Rectal smooth muscle tissue (tissue), 1 donor: ENCODE measurements around the gene RPS6KB2.

ENCODE experiments used
- H3K27ac ChIP-seq: one replicate; pipeline ENCODE4 v1.7.0; 2013; ENCODE audit warnings: low read depth, low read length, inconsistent platforms
- H3K27me3 ChIP-seq: one replicate; pipeline ENCODE4 v1.7.0; 2013; ENCODE audit warnings: low read length; ENCODE audit not compliant: control insufficient read depth, insufficient read depth
- H3K36me3 ChIP-seq: one replicate; pipeline ENCODE4 v1.7.0; 2013; ENCODE audit warnings: low read length; ENCODE audit not compliant: control insufficient read depth, insufficient read depth
- H3K4me1 ChIP-seq: one replicate; pipeline ENCODE4 v1.7.0; 2013; ENCODE audit warnings: low read length; ENCODE audit not compliant: control insufficient read depth, insufficient read depth
- H3K4me3 ChIP-seq: one replicate; pipeline ENCODE4 v1.7.0; 2013; ENCODE audit warnings: low read length
- H3K9ac ChIP-seq: one replicate; pipeline ENCODE4 v1.7.0; 2013; ENCODE audit warnings: low read length

RPS6KB2 gene

DNA sequence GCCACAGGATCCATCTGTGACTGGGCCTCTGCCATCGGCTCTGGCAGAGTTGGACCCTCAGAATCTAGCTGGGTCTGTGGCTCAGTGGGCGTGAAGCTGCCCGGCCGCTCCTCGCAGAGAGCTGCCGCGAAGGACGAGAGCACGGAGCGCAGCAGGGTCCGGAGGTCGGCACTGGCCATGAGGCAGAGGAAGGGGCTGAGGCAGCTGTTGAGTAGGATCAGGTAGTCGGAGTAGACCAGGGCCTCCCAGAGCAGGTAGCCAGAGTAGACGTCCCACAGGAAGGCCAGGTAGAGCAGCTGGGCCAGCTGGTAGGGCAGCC is 23.3 kb downstream of the RPS6KB2 start:
- H3K4me1 ChIP-seq: no peaks in the 10 kb centered on the region
- no peak overlapping the region for H3K4me3 ChIP-seq
- H3K27me3 ChIP-seq: no peaks in the 10 kb centered on the region
- no peaks in the 10 kb centered on the region for H3K36me3 ChIP-seq
- no peak overlapping the region for H3K9ac ChIP-seq
- H3K27ac ChIP-seq: no peak overlapping the region

DNA sequence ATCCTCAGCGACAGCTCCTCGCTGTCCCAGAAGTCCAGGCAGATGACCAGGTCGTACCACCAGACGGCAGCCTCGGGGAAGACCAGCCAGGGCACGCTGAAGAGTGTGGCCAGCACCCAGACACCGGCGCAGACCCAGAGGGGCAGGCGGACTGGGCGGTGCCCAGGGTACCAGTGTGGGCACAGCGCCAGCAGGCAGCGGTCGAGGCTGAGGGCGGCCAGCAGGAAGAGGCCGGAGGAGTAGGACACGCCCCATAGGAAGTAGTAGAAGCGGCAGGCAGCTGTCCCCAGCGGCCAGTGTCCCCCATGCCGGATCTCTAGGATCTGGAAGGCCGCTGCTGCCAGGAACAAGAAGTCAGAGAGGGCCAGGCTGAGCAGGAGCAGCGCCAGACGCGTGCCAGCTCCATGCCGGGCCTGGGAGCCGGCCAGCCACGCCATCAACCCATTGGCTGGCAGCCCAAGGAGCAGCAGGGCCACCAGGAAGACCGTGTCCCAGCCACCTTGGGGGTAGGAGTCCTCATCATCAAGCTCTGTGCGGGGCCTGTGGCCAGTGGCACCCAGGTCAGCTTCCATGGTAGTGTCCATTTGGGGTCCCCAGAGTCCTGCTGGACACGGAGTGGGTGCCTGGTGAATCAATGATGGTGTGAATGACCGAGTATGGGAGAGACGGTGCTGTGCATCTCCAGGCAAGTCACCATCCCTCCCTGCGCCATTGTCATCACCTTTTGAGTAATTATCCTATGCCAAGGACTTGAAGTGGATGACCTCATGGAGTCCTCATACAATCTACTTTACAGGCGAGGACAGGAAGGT is 24.1 kb downstream of the RPS6KB2 start, which contains the start of gene GPR152:
Gene GPR152 (minus strand): TSS at position 589 of the 812 bp plus-strand sequence. CDS start 5 bp downstream, at position 584.
- H3K4me1 ChIP-seq: no peaks in the 10 kb centered on the region
- no peak within 1 kb of the TSS for H3K27ac ChIP-seq
- H3K27me3 ChIP-seq: no peaks in the 10 kb centered on the region
- no peaks in the 10 kb centered on the region for H3K36me3 ChIP-seq
- H3K9ac ChIP-seq: no peak within 1 kb of the TSS
- H3K4me3 ChIP-seq: no peak within 1 kb of the TSS

DNA sequence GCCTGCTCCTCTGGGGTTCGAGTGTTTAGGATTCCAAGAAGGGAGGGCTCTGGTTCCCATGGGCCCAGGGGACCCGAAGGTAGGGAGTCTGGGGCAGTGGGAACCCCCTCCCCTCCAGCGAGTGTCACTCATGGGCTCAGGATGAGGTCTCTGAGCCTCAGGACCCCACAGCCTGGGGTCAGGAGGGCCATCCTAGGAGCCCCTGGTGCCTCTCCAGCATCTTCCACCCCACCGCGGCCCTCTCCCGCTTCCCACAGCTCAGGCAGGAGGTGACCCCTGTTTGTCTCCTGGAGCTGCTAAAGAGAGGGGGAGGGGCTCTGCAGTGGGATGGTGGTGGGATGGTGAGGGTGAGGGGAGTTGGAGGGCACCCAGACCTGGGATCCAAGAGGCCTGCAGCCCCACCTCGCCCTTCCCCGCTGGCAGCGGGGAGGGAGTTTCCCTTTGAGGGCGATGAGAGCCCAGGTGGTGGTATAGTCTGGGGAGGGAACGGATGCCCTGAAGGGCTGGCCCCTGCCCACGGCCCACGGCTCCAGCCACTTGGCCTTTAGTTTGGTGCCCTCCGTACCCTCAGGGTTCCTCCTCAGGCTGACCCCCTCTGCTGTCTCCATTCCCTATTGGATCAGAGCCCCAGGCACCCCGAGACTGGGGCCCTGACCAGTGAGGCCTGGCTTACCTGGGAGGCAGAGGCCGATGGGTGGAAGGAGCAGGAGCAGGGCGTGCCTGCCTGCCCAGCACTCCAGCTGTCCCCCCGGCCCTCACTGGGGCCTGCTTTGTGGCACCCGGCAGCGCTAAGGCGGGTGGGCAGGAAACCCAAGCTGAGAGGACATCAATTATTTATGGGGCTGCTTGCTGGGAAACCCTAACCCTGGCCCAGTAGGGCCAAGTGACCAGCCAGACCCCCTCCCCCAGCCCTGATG is 25.8 kb downstream of the RPS6KB2 start:
- Histone ChIP-seq H3K4me3 (no peak overlapping the region), H3K27ac (no peak overlapping the region), H3K9ac (no peak overlapping the region), H3K27me3 (no peaks in the 10 kb centered on the region), H3K4me1 (no peaks in the 10 kb centered on the region), H3K36me3 (no peaks in the 10 kb centered on the region)

- Histone ChIP-seq H3K4me3 (no peak within 1 kb of the TSS), H3K4me1 (no peaks in the 10 kb centered on the region), H3K27ac (no peak within 1 kb of the TSS), H3K27me3 (no peaks in the 10 kb centered on the region), H3K36me3 (no peaks in the 10 kb centered on the region), H3K9ac (no peak within 1 kb of the TSS)
These were observed 26.8 kb downstream of the RPS6KB2 start, which contains the start of gene CABP4 for GRCh38 chr11:67455054-67455453. TSS of gene CABP4 (plus strand) at chr11:67455354. CDS start at chr11:67455424, 70 bp downstream.

DNA sequence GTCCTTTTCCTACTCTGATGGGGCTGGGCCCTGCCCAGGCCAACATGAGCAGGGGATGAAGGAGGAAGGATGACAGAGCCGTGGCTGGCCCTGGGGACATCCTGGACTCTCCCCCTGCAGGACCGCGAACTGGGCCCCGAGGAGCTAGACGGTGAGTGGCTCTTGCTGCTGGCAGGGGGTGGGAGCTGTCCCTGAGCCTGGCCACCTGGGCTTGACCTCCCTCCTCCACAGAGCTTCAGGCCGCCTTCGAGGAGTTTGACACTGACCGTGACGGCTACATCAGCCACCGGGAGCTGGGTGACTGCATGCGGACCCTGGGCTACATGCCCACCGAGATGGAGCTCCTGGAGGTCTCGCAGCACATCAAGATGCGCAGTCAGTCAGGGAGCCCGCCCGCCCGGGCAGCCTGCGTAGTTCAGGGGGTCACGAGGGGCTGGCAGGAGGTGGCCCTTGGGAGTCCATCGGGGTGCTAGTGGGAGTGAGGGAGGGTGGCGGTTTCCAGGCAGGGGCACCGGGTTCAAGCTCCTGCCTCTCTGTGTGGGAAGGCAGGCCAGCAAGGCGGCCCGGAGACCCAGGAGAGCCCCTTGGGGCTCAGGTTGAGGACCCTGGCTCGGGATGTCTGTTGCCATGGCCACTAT is 27.9 kb downstream of the RPS6KB2 start:
- Histone ChIP-seq H3K27ac (no peak overlapping the region), H3K4me1 (no peaks in the 10 kb centered on the region), H3K36me3 (no peaks in the 10 kb centered on the region), H3K27me3 (no peaks in the 10 kb centered on the region), H3K9ac (no peak overlapping the region), H3K4me3 (no peak overlapping the region)

- H3K36me3 ChIP-seq: no peaks in the 10 kb centered on the region
These were observed 29.2 kb downstream of the RPS6KB2 start for GRCh38 chr11:67457453-67457852.

DNA sequence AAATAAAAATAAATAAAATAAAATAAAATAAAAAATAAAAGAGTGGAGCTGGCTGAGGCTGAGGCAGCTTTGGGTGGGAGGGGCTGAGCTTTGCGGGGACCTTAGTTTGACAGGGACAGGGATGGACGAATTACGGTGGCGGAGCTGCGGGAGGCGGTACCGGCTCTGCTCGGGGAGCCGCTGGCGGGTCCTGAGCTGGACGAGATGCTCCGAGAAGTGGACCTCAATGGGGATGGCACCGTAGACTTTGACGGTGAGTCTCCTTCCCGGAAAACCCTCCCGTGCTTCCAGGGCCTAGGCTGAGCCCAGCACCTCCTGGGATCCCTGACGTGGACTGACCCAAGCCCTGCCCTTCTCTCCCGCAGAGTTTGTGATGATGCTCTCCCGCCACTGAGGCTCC is 30.0 kb downstream of the RPS6KB2 start:
- no peak overlapping the region for H3K4me3 ChIP-seq
- no peaks in the 10 kb centered on the region for H3K4me1 ChIP-seq
- H3K36me3 ChIP-seq: no peaks in the 10 kb centered on the region
- H3K27me3 ChIP-seq: no peaks in the 10 kb centered on the region
- no peak overlapping the region for H3K9ac ChIP-seq
- no peak overlapping the region for H3K27ac ChIP-seq

More at GRCh38 chr11:67457453-67457852, 29.2 kb downstream of the RPS6KB2 start:
- Histone ChIP-seq H3K4me3 (no peak overlapping the region), H3K27ac (no peak overlapping the region), H3K9ac (no peak overlapping the region), H3K4me1 (no peaks in the 10 kb centered on the region), H3K27me3 (no peaks in the 10 kb centered on the region)

DNA sequence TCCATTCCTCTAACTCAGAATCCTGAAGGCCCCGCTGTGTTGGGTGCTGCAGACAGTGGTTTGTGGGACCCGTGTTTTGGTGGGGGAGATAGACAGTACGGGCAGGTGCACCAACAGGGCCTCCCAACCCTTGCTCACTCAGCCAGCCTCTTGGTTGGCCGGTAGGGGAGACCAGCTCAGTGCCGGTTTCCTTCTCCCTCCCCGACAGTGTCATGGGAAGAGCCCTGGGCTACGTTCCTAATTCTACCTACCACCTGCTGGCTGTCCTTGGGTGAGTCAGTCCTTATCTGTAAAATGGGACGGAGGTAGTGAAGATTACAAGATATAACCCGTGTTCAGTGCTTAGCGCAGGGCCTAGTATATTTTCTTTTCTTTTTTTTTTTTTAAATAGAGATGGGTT is 34.9 kb downstream of the RPS6KB2 start:
- no peak overlapping the region for H3K4me3 ChIP-seq
- no peak overlapping the region for H3K27ac ChIP-seq
- no peaks in the 10 kb centered on the region for H3K36me3 ChIP-seq
- no peaks in the 10 kb centered on the region for H3K27me3 ChIP-seq
- peaks cover 6% of the 10 kb centered on the region for H3K4me1 ChIP-seq
- H3K9ac ChIP-seq: no peak overlapping the region

DNA sequence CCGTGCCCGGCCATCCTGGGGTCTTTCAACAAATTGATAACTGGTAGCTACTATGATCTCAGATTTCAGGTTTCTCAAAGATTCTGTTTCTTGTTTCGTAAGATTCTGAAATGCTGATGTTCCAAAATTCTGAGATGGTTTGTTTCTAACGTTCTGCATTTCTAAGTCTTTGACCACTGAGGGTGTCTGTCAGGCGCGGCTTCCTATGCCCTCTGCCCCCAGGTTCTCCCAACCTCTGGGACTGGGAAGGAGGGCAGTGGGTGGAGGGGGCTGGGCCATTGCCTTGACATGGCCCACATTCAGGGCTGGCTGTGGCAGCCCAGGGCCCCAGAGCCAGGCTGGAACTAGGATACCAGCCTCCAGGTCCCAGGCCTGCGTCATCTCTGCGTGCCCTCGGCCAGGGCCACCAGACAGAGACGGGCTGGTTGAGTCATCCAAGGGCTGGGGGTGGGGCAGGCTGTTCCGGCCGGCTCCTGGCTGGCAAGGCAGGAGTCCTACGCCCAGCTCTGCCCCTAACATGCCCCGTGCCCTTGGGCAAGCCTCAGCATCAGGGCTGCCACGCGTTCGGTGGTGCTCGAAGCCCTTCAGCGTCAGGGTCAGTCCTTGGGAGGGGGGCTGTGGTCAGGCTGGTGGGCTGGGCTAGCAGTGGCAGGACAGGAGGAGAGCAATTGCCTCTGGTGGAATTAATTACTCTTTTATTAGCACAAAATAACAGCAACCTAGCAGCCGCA is 35.6 kb downstream of the RPS6KB2 start:
- Histone ChIP-seq H3K4me1 (peaks cover 9% of the 10 kb centered on the region), H3K9ac (no peak overlapping the region), H3K36me3 (no peaks in the 10 kb centered on the region), H3K4me3 (peak overlapping the region; percentile 46), H3K27me3 (no peaks in the 10 kb centered on the region), H3K27ac (peak overlapping the region; percentile 91)

- H3K27ac ChIP-seq: peak overlapping the region; percentile 91
- H3K4me3 ChIP-seq: peak overlapping the region; percentile 75
- H3K4me1 ChIP-seq: peaks cover 9% of the 10 kb centered on the region
- H3K9ac ChIP-seq: peak overlapping the region; percentile 81
- H3K36me3 ChIP-seq: no peaks in the 10 kb centered on the region
- H3K27me3 ChIP-seq: no peaks in the 10 kb centered on the region
These were observed 36.3 kb downstream of the RPS6KB2 start for GRCh38 chr11:67464411-67465188.

- Histone ChIP-seq H3K27me3 (no peaks in the 10 kb centered on the region), H3K36me3 (no peaks in the 10 kb centered on the region), H3K4me3 (peak overlapping the region; percentile 75), H3K4me1 (peaks cover 9% of the 10 kb centered on the region), H3K9ac (peak overlapping the region; percentile 81), H3K27ac (peak overlapping the region; percentile 91)
These were observed 36.9 kb downstream of the RPS6KB2 start for GRCh38 chr11:67465189-67465510.
